ENCODE results near the gene TBX18.

DNA sequence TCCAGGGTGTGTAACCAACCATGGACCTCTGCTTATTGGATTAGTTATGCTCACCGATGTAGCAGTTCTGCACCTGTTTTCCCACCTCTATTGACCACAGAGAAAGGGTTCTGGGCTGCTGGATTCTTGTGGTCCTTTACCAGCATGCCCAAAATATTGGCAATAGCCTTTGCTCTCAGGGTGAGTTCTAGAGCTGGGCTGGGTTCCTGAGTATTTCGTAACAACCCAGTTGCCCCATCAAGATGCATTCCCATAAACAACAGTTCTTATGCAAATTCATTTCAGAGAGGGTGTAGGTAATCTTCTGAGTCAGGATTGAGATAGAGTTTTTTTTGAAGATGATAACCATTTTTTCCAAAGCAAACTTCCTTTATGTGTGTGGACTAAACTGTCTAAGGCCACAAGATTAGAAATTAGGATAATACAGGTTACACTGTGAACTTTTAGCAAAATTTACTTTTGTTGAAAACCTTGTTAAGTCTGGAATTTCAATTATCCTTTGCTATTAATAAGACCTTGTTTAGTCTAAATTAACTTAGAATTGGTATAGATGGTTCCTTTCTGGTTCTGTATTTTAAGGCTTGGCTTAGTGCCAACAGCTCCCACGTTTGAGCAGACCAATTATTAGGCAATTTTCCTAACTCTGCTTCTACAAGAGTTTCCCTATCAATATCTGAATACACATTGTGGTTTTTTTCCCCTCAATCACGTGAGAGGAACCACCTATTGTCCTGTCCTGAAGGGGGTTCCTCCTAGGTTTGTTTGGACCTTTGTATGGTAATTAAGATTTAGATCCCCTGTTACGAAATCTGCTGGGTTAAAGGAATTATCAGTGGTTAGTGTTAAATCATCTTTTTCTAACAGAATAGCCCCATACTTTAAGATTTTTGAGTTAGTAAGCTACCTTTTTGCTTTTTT is 46.1 kb downstream of the TBX18 start:
- TF ChIP-seq, protein P1, sequence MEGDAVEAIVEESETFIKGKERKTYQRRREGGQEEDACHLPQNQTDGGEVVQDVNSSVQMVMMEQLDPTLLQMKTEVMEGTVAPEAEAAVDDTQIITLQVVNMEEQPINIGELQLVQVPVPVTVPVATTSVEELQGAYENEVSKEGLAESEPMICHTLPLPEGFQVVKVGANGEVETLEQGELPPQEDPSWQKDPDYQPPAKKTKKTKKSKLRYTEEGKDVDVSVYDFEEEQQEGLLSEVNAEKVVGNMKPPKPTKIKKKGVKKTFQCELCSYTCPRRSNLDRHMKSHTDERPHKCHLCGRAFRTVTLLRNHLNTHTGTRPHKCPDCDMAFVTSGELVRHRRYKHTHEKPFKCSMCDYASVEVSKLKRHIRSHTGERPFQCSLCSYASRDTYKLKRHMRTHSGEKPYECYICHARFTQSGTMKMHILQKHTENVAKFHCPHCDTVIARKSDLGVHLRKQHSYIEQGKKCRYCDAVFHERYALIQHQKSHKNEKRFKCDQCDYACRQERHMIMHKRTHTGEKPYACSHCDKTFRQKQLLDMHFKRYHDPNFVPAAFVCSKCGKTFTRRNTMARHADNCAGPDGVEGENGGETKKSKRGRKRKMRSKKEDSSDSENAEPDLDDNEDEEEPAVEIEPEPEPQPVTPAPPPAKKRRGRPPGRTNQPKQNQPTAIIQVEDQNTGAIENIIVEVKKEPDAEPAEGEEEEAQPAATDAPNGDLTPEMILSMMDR (IDR thresholded peaks at IDR 0.05): no peak
- no peak for TF ChIP-seq POLR2A (IDR thresholded peaks at IDR 0.05)
